ENCODE measurements around the gene YES1. TPM values are rescaled to one million over a fixed set of nuclear protein-coding genes. Genes with fewer than 3 reads are reported as not detected.

The YES1 gene
- total and polyA plus RNA-seq, 2 of the 8 experiments (the other 6 are each of a cell fraction or from before 2014, with no cell fraction given), result 14.8 to 94.3 TPM

DNA sequence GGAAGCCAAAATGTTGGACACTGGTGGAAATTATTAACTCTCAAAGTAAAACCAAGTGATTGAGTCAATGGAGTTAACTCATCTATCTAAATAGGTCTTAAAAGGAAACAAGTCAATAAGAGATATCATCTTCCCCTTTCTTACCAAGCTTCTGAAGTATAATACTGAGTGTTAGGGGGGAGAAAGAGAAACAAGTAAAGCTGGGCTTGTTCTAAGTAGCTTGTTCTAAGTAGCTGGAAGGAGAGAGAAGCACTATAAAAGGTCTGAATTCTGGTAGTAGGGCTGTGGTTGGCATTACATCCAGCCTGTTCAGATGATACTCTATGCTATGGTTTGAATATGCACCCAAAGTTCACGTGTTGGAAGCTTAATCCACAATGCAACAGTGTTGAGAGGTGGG, 26.8 kb downstream of the YES1 start (continued):
- TF ChIP-seq GABPA (IDR thresholded peaks at IDR 0.05; ENCODE audit: borderline replicate concordance, insufficient read depth, low read length), result no peak
- TF ChIP-seq NRF1 (IDR thresholded peaks at IDR 0.05; ENCODE audit: low read depth, low read length), result no peak
- TF ChIP-seq TEAD4 (IDR thresholded peaks at IDR 0.05; ENCODE audit: low read depth, low read length), result no peak
- no peak for TF ChIP-seq CBX8 (IDR thresholded peaks at IDR 0.05; ENCODE audit: borderline replicate concordance, low read depth, low read length)
- TF ChIP-seq SP1 (IDR thresholded peaks at IDR 0.05; ENCODE audit: low read depth, low read length), result no peak
- no peak for TF ChIP-seq BACH1 (IDR thresholded peaks at IDR 0.05; ENCODE audit: low read length)
- TF ChIP-seq SAP30 (IDR thresholded peaks at IDR 0.05; ENCODE audit: insufficient read depth, insufficient replicate concordance, low read length), result no peak
